CD14-positive monocyte (primary cell): ENCODE results near the gene PHLDA3. TPM values are rescaled to one million over a fixed set of nuclear protein-coding genes. Genes with fewer than 3 reads are reported as not detected.

Experiments
- DNase-seq, 3 donors: peaks; one replicate each; pipeline ENCODE4 v3.0.0-alpha.2; 2011 to 2022
- H2AFZ ChIP-seq: 2 replicates; pipeline ENCODE4 v1.6.0; 2012; ENCODE audit warnings: mild to moderate bottlenecking, low read depth, low read length, inconsistent platforms; ENCODE audit not compliant: insufficient read depth, poor library complexity, severe bottlenecking
- H3K27ac ChIP-seq, 2 donors: 1 replicate in 1 of 2; 2 replicates in 1 of 2; pipeline ENCODE4 v1.5.1; 2012 to 2013; ENCODE audit warnings: low read length in 2 of 2, control low read depth in 1 of 2, inconsistent platforms in 1 of 2, low read depth in 1 of 2, mild to moderate bottlenecking in 1 of 2
- H3K27me3 ChIP-seq, 2 donors: one replicate each; pipeline versions ENCODE4 v1.6.0 to v1.6.1; 2011 to 2013; ENCODE audit warnings: low read length in 2 of 2; ENCODE audit not compliant: control insufficient read depth in 2 of 2, insufficient read depth in 2 of 2
- H3K36me3 ChIP-seq, 2 donors: replicated peaks in 1 of 2; 1 replicate in 1 of 2; 2 replicates in 1 of 2; pipeline versions ENCODE4 v1.5.1 to v1.6.1; 2012 to 2013; ENCODE audit warnings: low read length in 2 of 2, control low read depth in 1 of 2, inconsistent platforms in 1 of 2, mild to moderate bottlenecking in 1 of 2; ENCODE audit not compliant: insufficient read depth in 2 of 2, control insufficient read depth in 1 of 2
- H3K4me1 ChIP-seq, 2 donors: 1 replicate in 1 of 2; 2 replicates in 1 of 2; pipeline versions ENCODE4 v1.5.1 to v1.6.1; 2012 to 2013; ENCODE audit warnings: low read length in 2 of 2, control low read depth in 1 of 2, inconsistent platforms in 1 of 2, mild to moderate bottlenecking in 1 of 2, moderate library complexity in 1 of 2; ENCODE audit not compliant: insufficient read depth in 2 of 2, control insufficient read depth in 1 of 2
- H3K4me2 ChIP-seq: replicated peaks from 2 replicates; pipeline ENCODE3; 2012; ENCODE audit warnings: low read length, moderate library complexity, mild to moderate bottlenecking; ENCODE audit not compliant: poor library complexity, severe bottlenecking; ENCODE audit errors: extremely low read depth
- H3K4me3 ChIP-seq, 3 experiments: fragments of 200-600 bp in 1 of 3; sonication (generic) in 1 of 3; replicated peaks in 1 of 3; 1 replicate in 2 of 3; 2 replicates in 1 of 3; pipeline ENCODE4 v1.5.1; 2011 to 2013; ENCODE audit warnings: low read length in 3 of 3, mild to moderate bottlenecking in 3 of 3, control low read depth in 2 of 3, low read depth in 2 of 3, inconsistent platforms in 1 of 3, moderate library complexity in 1 of 3
- H3K79me2 ChIP-seq: 2 replicates; pipeline ENCODE4 v1.6.0; 2012; ENCODE audit warnings: mild to moderate bottlenecking, control low read depth, inconsistent platforms, low read length, moderate library complexity; ENCODE audit not compliant: insufficient read depth
- H3K9ac ChIP-seq: 2 replicates; pipeline ENCODE4 v1.6.0; 2017; ENCODE audit warnings: low read length, mild to moderate bottlenecking; ENCODE audit not compliant: insufficient read depth, poor library complexity, severe bottlenecking
- H3K9me3 ChIP-seq, 2 donors: replicated peaks in 1 of 2; 1 replicate in 1 of 2; 2 replicates in 1 of 2; pipeline versions ENCODE4 v1.5.1 to v1.6.1; 2012 to 2013; ENCODE audit warnings: low read length in 2 of 2, control low read depth in 1 of 2; ENCODE audit not compliant: control insufficient read depth in 1 of 2, insufficient read depth in 1 of 2
- H4K20me1 ChIP-seq: 2 replicates; pipeline ENCODE4 v1.6.0; 2012; ENCODE audit warnings: mild to moderate bottlenecking, low read length, control low read depth, moderate library complexity; ENCODE audit not compliant: insufficient read depth
- H3K27ac Mint-ChIP-seq, 7 donors: one replicate each; pipeline ENCODE4 v1.8.0; 2020; ENCODE audit warnings: mild to moderate bottlenecking in 7 of 7, mixed read lengths in 7 of 7, moderate library complexity in 6 of 7, inconsistent platforms in 2 of 7
- H3K27me3 Mint-ChIP-seq, 3 donors: one replicate each; pipeline ENCODE4 v1.8.0; 2021 to 2022; ENCODE audit warnings: low read depth in 3 of 3, mild to moderate bottlenecking in 3 of 3, mixed read lengths in 3 of 3, moderate library complexity in 3 of 3, inconsistent platforms in 1 of 3
- H3K36me3 Mint-ChIP-seq, 2 donors: one replicate each; pipeline ENCODE4 v1.8.0; 2020; ENCODE audit warnings: mixed read lengths in 2 of 2, inconsistent platforms in 1 of 2, mild to moderate bottlenecking in 1 of 2
- H3K4me1 Mint-ChIP-seq: one replicate; pipeline ENCODE4 v1.8.0; 2020; ENCODE audit warnings: mild to moderate bottlenecking, mixed read lengths
- H3K4me3 Mint-ChIP-seq, 2 donors: one replicate each; pipeline ENCODE4 v1.8.0; 2020; ENCODE audit warnings: mild to moderate bottlenecking in 2 of 2, mixed read lengths in 2 of 2, moderate library complexity in 1 of 2
- H3K9me3 Mint-ChIP-seq, 7 donors: one replicate each; pipeline ENCODE4 v1.8.0; 2020 to 2022; ENCODE audit warnings: mixed read lengths in 7 of 7, mild to moderate bottlenecking in 6 of 7, moderate library complexity in 6 of 7, inconsistent platforms in 2 of 7
- CTCF ChIP-seq: fragments of 200-600 bp; IDR thresholded peaks from one replicate; pipeline ENCODE4 v1.8.0; 2022; ENCODE audit warnings: antibody characterized with exemption, mild to moderate bottlenecking
- WGBS: methylation state at CpG from one replicate; pipeline ENCODE4 v1.1.5; 2013; ENCODE audit warnings: missing lambda C conversion rate; ENCODE audit not compliant: insufficient coverage; 5-methylcytosine and 5-hydroxymethylcytosine counted together
- intact Hi-C, 2 donors: fragments of 100-400 bp; cut with micrococcal nuclease; formaldehyde crosslinking; loops; one replicate each; pipeline versions ENCODE4 v1.15.0 to v1.15.1; 2023
- polyA plus RNA-seq, 3 donors: library from polyadenylated mRNA; depleted of rRNA in 1 of 3; unstranded in 2 of 3; stranded (reverse) in 1 of 3; fragments of 300-500 nt in 2 of 3; fragments of >200 nt in 1 of 3; fragmentation: Illumina TruSeq in 2 of 3; gene quantifications; 1 replicate in 2 of 3; 2 replicates in 1 of 3; pipeline ENCODE4 v1.2.3, GENCODE V29; 2012 to 2021

PHLDA3 gene
- polyA plus RNA-seq, 3 donors = 0.08 TPM; not detected in 2

GRCh38 chr1:201502511-201502857 lies 33.5 kb upstream of the PHLDA3 start:
- H3K36me3 Mint-ChIP-seq = peaks cover 17 to 41% of the 10 kb centered on the region in 2 donors
- H3K4me3 Mint-ChIP-seq = no peak overlapping the region
- H3K27me3 Mint-ChIP-seq = peaks cover 0 to 2% (median 0%) of the 10 kb centered on the region in 3 donors
- no peak for TF ChIP-seq CTCF
- Histone ChIP-seq H3K4me2 (no peak overlapping the region), H3K4me3 (no peak overlapping the region), H3K27ac (no peak overlapping the region), H3K9me3 (no peaks in the 10 kb centered on the region), H3K9ac (no peak overlapping the region), H3K36me3 (peaks cover 0 to 50% of the 10 kb centered on the region in 2 donors), H3K4me1 (peaks cover 27 to 29% of the 10 kb centered on the region in 2 donors), H3K79me2 (peaks cover 88% of the 10 kb centered on the region), H3K27me3 (no peaks in the 10 kb centered on the region), H2AFZ (no peak overlapping the region), H4K20me1 (peaks cover 74% of the 10 kb centered on the region)
- H3K9me3 Mint-ChIP-seq = no peaks in the 10 kb centered on the region
- intact Hi-C loops = loop anchor here in 1 of 2 donors (2.0 kb wide), 1 partner anchor 14 kb away; no protein-coding TSS in a partner anchor
- DNase-seq = no peak
- WGBS = 83% methylated on average over 2 of the region's 3 CpGs
- peaks cover 40% of the 10 kb centered on the region for H3K4me1 Mint-ChIP-seq
- no peak overlapping the region for H3K27ac Mint-ChIP-seq

GRCh38 chr1:201501812-201502510 lies 33.0 kb upstream of the PHLDA3 start:
- Mint-ChIP-seq H3K4me1 (peaks cover 37% of the 10 kb centered on the region), H3K36me3 (peaks cover 21 to 46% of the 10 kb centered on the region in 2 donors), H3K9me3 (no peaks in the 10 kb centered on the region), H3K27me3 (peaks cover 0 to 2% (median 0%) of the 10 kb centered on the region in 3 donors), H3K4me3 (no peak overlapping the region), H3K27ac (no peak overlapping the region)
- Histone ChIP-seq H2AFZ (no peak overlapping the region), H3K9ac (no peak overlapping the region), H3K4me1 (peaks cover 23 to 24% of the 10 kb centered on the region in 2 donors), H3K9me3 (no peaks in the 10 kb centered on the region), H3K27ac (no peak overlapping the region), H3K36me3 (peaks cover 0 to 52% of the 10 kb centered on the region in 2 donors), H3K4me2 (no peak overlapping the region), H4K20me1 (peaks cover 78% of the 10 kb centered on the region), H3K4me3 (no peak overlapping the region), H3K79me2 (peaks cover 88% of the 10 kb centered on the region), H3K27me3 (no peaks in the 10 kb centered on the region)
- DNase-seq = no peak
- WGBS = 98% methylated on average over 6 of the region's 10 CpGs
- intact Hi-C loops = loop anchor here in 1 of 2 donors (2.0 kb wide), 1 partner anchor 13 kb away; no protein-coding TSS in a partner anchor
- no peak for TF ChIP-seq CTCF
